Trophoblast cell (in vitro differentiated cells and primary cell): ENCODE measurements around the gene ATP6V0D1.
"Not testable (repeated sequence)": the region's sequence is repeated elsewhere in the genome, so short reads cannot be mapped to it uniquely, and the experiment has no call there.

Experiments
- DNase-seq, 2 donors: peaks; one replicate each; pipeline ENCODE4 v3.0.0-alpha.2; 2016
- H2AFZ ChIP-seq: 2 replicates; pipeline ENCODE4 v1.6.1; 2013; ENCODE audit warnings: low read length, moderate library complexity, mild to moderate bottlenecking; ENCODE audit not compliant: insufficient read depth, poor library complexity
- H2AK5ac ChIP-seq: 2 replicates; pipeline ENCODE4 v1.6.1; 2013; ENCODE audit warnings: mild to moderate bottlenecking, low read length
- H2BK120ac ChIP-seq: 2 replicates; pipeline ENCODE4 v1.6.1; 2013; ENCODE audit warnings: low read length, mild to moderate bottlenecking, moderate library complexity; ENCODE audit not compliant: insufficient read depth, poor library complexity
- H2BK12ac ChIP-seq: 2 replicates; pipeline ENCODE4 v1.6.1; 2013; ENCODE audit warnings: mild to moderate bottlenecking, low read length, moderate library complexity
- H2BK5ac ChIP-seq: 2 replicates; pipeline ENCODE4 v1.6.1; 2013; ENCODE audit warnings: low read length, low read depth, moderate library complexity, mild to moderate bottlenecking; ENCODE audit not compliant: poor library complexity
- H3K14ac ChIP-seq: 2 replicates; pipeline ENCODE4 v1.6.1; 2013; ENCODE audit warnings: mild to moderate bottlenecking, low read length
- H3K18ac ChIP-seq: 2 replicates; pipeline ENCODE4 v1.6.1; 2013; ENCODE audit warnings: mild to moderate bottlenecking, low read length
- H3K23ac ChIP-seq: 2 replicates; pipeline ENCODE4 v1.6.1; 2013; ENCODE audit warnings: low read length
- H3K27ac ChIP-seq: 2 replicates; pipeline ENCODE4 v1.5.1; 2013; ENCODE audit warnings: low read depth, mild to moderate bottlenecking, inconsistent platforms, low read length, moderate library complexity
- H3K27me3 ChIP-seq: 2 replicates; pipeline ENCODE4 v1.6.1; 2013; ENCODE audit warnings: inconsistent platforms, mild to moderate bottlenecking, low read length, moderate library complexity; ENCODE audit not compliant: insufficient read depth
- H3K36me3 ChIP-seq, 2 experiments: 1 replicate in 1 of 2; 2 replicates in 1 of 2; pipeline ENCODE4 v1.6.1; 2013; ENCODE audit warnings: low read length in 2 of 2, mild to moderate bottlenecking in 2 of 2, moderate library complexity in 1 of 2; ENCODE audit not compliant: insufficient read depth in 2 of 2, control insufficient read depth in 1 of 2
- H3K4ac ChIP-seq: 2 replicates; pipeline ENCODE4 v1.6.1; 2013; ENCODE audit warnings: low read depth, mild to moderate bottlenecking, low read length, moderate library complexity
- H3K4me1 ChIP-seq, 2 experiments: 1 replicate in 1 of 2; 2 replicates in 1 of 2; pipeline ENCODE4 v1.6.1; 2013; ENCODE audit warnings: low read length in 2 of 2, mild to moderate bottlenecking in 2 of 2, moderate library complexity in 1 of 2; ENCODE audit not compliant: insufficient read depth in 2 of 2, control insufficient read depth in 1 of 2
- H3K4me2 ChIP-seq: 2 replicates; pipeline ENCODE4 v1.6.1; 2013; ENCODE audit warnings: inconsistent platforms, mild to moderate bottlenecking, low read length, moderate library complexity
- H3K4me3 ChIP-seq: 2 replicates; pipeline ENCODE4 v1.5.1; 2013; ENCODE audit warnings: mild to moderate bottlenecking, low read depth, low read length, inconsistent platforms
- H3K79me1 ChIP-seq: one replicate; pipeline ENCODE4 v1.6.1; 2013; ENCODE audit warnings: low read length
- H3K79me2 ChIP-seq: 2 replicates; pipeline ENCODE4 v1.6.1; 2013; ENCODE audit warnings: low read length, mild to moderate bottlenecking; ENCODE audit not compliant: control insufficient read depth, insufficient read depth, poor library complexity
- H3K9ac ChIP-seq: 2 replicates; pipeline ENCODE4 v1.6.1; 2013; ENCODE audit warnings: mild to moderate bottlenecking, low read length
- H3K9me3 ChIP-seq: 2 replicates; pipeline ENCODE4 v1.6.1; 2013; ENCODE audit warnings: low read depth, mild to moderate bottlenecking, control low read depth, inconsistent platforms, low read length; ENCODE audit not compliant: insufficient read depth
- H4K12ac ChIP-seq: 2 replicates; pipeline ENCODE4 v1.6.1; 2013; ENCODE audit warnings: low read depth, mild to moderate bottlenecking, low read length, moderate library complexity
- H4K8ac ChIP-seq: 2 replicates; pipeline ENCODE4 v1.6.1; 2013; ENCODE audit warnings: low read depth, mild to moderate bottlenecking, low read length, moderate library complexity
- H4K91ac ChIP-seq: one replicate; pipeline ENCODE4 v1.6.1; 2013; ENCODE audit warnings: low read depth, mild to moderate bottlenecking, low read length, moderate library complexity
- WGBS: extraction: QIAGEN DNeasy Blood & Tissue Kit; methylation state at CpG from one replicate; pipeline ENCODE4 v1.1.7; 2013; ENCODE audit warnings: missing lambda C conversion rate; ENCODE audit not compliant: insufficient read length, insufficient coverage; ENCODE audit errors: extremely low coverage; 5-methylcytosine and 5-hydroxymethylcytosine counted together

ATP6V0D1 gene

DNA sequence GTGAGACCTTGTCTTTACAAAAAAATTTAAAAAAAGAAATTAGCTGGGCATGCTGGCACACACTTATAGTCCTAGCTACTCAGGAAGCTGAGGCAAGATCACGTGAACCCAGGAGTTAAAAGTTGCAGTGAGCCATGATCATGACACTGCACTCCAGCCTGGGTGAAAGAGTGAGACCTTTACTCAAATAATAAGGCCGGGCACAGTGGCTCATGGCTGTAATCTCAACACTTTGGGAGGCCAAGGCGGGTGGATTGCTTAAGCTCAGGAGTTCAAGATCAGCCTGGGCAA, 36.1 kb upstream of the ATP6V0D1 start:
- H3K27ac ChIP-seq: no peak overlapping the region
- H3K9me3 ChIP-seq: no peaks in the 10 kb centered on the region
- no peak overlapping the region for H3K18ac ChIP-seq
- peaks cover 4% of the 10 kb centered on the region in 2 experiments for H3K4me1 ChIP-seq
- no peak overlapping the region for H2BK12ac ChIP-seq
- no peak overlapping the region for H3K23ac ChIP-seq
- H4K8ac ChIP-seq: no peak overlapping the region
- H3K4ac ChIP-seq: no peak overlapping the region
- H3K4me3 ChIP-seq: no peak overlapping the region
- no peaks in the 10 kb centered on the region for H3K79me2 ChIP-seq
- no peak overlapping the region for H4K91ac ChIP-seq
- DNase-seq: no peak
- no peak overlapping the region for H2AFZ ChIP-seq
- no peak overlapping the region for H2BK120ac ChIP-seq
- H2AK5ac ChIP-seq: no peak overlapping the region
- H3K36me3 ChIP-seq: no peaks in the 10 kb centered on the region
- peaks cover 2% of the 10 kb centered on the region for H3K79me1 ChIP-seq
- H3K9ac ChIP-seq: no peak overlapping the region
- no peak overlapping the region for H2BK5ac ChIP-seq
- no peak overlapping the region for H3K4me2 ChIP-seq
- WGBS: no CpG with 5 or more reads among the region's 3 CpGs
- no peak overlapping the region for H4K12ac ChIP-seq
- no peak overlapping the region for H3K14ac ChIP-seq
- no peaks in the 10 kb centered on the region for H3K27me3 ChIP-seq

DNA sequence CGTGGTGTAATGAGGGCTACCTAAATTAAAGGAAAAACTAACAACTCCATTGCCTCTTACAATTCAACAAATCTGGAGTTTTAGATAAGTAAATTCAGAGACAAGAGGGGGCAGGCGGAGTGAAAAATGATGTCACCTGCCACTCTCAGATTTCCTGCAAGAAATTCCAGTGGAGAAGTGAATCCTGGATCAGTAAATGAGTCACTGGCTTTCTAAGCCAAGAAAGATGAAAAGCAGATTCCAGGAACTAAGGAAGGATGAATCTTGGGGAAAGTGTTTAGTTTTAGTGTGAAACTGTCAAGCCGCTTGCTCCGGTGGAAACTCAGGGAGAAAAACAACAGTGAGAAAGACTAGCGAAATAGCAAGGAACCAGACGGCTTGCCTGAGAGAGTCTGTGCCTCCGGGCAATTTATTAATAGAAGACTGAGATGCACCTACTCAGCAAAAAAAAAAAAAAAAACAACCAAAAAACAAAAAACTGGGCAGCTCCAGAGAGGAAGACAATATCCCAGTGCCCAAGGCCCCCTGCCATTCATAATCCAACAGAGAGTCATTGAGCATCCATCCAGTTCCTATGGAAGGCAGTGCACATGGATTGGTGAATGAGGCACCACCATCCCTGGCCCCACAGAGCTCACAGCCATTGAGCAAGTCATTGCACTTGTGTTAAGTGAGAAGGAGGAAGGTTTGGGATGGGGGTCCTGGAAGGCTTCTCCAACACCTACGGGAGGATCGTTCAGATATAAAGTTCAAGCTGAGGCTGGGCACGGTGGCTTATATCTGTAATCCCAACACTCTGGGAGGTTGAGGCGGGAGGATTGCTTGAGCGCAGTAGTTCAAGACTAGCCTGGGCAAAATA, 35.6 kb upstream of the ATP6V0D1 start:
- Histone ChIP-seq H3K14ac (no peak overlapping the region), H3K4me1 (peaks cover 4% of the 10 kb centered on the region in 2 experiments), H2BK120ac (no peak overlapping the region), H3K23ac (no peak overlapping the region), H3K79me1 (peaks cover 2% of the 10 kb centered on the region), H4K91ac (no peak overlapping the region), H3K9me3 (no peaks in the 10 kb centered on the region), H2BK5ac (no peak overlapping the region), H3K4ac (no peak overlapping the region), H3K9ac (no peak overlapping the region), H2AK5ac (no peak overlapping the region), H4K12ac (no peak overlapping the region), H3K4me2 (no peak overlapping the region), H3K27ac (no peak overlapping the region), H3K36me3 (no peaks in the 10 kb centered on the region), H3K4me3 (no peak overlapping the region), H4K8ac (no peak overlapping the region), H3K18ac (no peak overlapping the region), H2AFZ (no peak overlapping the region), H3K27me3 (no peaks in the 10 kb centered on the region), H3K79me2 (no peaks in the 10 kb centered on the region), H2BK12ac (no peak overlapping the region)
- peak in 1 of 2 donors; percentile 20 for DNase-seq
- WGBS: no CpG with 5 or more reads among the region's 12 CpGs

GRCh38 chr16:67514382-67514828, 33.4 kb upstream of the ATP6V0D1 start:
- Histone ChIP-seq H3K4ac (no peak overlapping the region), H2BK12ac (no peak overlapping the region), H4K8ac (no peak overlapping the region), H3K9ac (no peak overlapping the region), H2BK120ac (no peak overlapping the region), H3K79me1 (no peaks in the 10 kb centered on the region), H3K27ac (no peak overlapping the region), H4K12ac (no peak overlapping the region), H3K18ac (no peak overlapping the region), H3K4me2 (no peak overlapping the region), H3K79me2 (no peaks in the 10 kb centered on the region), H3K23ac (no peak overlapping the region), H2AFZ (no peak overlapping the region), H4K91ac (no peak overlapping the region), H2AK5ac (no peak overlapping the region), H3K14ac (no peak overlapping the region), H3K9me3 (no peaks in the 10 kb centered on the region), H3K36me3 (no peaks in the 10 kb centered on the region), H3K27me3 (no peaks in the 10 kb centered on the region), H3K4me3 (no peak overlapping the region), H3K4me1 (peaks cover 4% of the 10 kb centered on the region in 2 experiments), H2BK5ac (no peak overlapping the region)
- peak; percentile 89 to 96 for DNase-seq
- WGBS: no CpG with 5 or more reads among the region's 8 CpGs

GRCh38 chr16:67513892-67514291, 32.9 kb upstream of the ATP6V0D1 start:
- not testable (repeated sequence) for H2BK12ac ChIP-seq, H3K27me3 ChIP-seq, H2AK5ac ChIP-seq, H4K91ac ChIP-seq, H3K27ac ChIP-seq, H3K14ac ChIP-seq, DNase-seq, H3K9me3 ChIP-seq, H3K9ac ChIP-seq, H2BK5ac ChIP-seq, H3K4me2 ChIP-seq, H4K8ac ChIP-seq, H3K23ac ChIP-seq, H4K12ac ChIP-seq, H3K4me1 ChIP-seq, H3K4me3 ChIP-seq, H3K79me2 ChIP-seq, H2BK120ac ChIP-seq, H3K4ac ChIP-seq, H3K79me1 ChIP-seq, H2AFZ ChIP-seq, H3K36me3 ChIP-seq, H3K18ac ChIP-seq
- no CpG with 5 or more reads among the region's 1 CpG for WGBS
